GM21737 (cell line): Measurements from ENCODE around the gene SERPING1.
A peak's percentile ranks its signal among the peaks of the same experiment; 100 is the strongest.
"Not testable (repeated sequence)": the region's sequence is repeated elsewhere in the genome, so short reads cannot be mapped to it uniquely, and the experiment has no call there.

Experiments used
- ATAC-seq: cut with Tn5 transposase; IDR thresholded peaks from one replicate; pipeline ENCODE4 v1.9.1; 2021; ENCODE audit warnings: mild to moderate bottlenecking, moderate library complexity; ENCODE audit not compliant: unreplicated experiment

SERPING1 gene

DNA sequence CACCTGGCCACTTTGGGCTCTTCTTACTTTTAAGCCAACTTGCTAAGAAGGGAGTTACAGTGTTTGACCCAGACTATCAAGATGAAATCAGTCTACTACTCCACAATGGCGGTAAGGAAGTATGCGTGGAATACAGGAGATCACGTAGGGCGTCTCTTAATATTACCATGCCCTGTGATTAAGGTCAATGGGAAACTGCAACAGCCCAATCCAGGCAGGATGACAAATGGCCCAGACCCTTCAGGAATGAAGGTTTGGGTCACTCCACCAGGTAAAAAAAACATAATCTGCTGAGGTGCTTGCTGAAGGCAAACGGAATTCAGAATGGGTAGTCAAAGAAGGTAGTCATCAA lies 53.2 kb downstream of the SERPING1 start:
- ATAC-seq, result no peak

DNA sequence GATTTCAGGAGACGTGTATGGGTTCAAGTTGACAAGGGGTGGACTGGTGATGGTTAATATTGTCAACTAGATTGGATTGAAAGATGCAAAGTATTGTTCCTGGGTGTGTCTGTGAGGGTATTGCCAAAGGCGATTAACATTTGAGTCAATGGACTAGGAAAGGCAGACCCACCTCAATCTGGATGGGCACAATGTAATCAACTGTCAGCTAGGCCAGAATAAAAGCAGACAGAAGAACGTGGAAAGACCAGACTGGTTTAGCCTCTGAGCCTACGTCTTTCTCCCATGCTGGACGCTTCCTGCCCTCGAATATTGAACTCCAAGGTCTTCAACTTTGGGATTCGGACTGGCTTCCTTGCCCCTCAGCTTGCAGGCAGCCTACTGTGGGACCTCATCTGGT lies 53.9 kb downstream of the SERPING1 start:
- no peak for ATAC-seq

DNA sequence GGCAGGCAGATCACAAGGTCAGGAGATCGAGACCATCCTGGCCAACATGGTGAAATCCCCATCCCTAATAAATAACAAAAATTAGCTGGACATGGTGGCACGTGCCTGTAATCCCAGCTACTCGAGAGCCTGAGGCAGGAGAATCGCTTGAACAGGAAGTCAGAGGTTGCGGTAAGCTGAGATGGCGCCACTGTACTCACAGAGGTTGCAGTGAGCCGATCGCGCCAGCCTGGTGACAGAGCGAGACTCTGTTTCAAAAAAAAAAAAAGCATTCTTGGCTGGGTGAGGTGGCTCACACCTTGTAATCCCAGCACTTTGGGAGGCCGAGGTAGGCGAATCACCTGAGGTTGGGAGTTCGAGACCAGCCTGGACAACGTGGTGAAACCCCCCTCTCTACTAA lies 54.7 kb downstream of the SERPING1 start:
- ATAC-seq, result not testable (repeated sequence)

DNA sequence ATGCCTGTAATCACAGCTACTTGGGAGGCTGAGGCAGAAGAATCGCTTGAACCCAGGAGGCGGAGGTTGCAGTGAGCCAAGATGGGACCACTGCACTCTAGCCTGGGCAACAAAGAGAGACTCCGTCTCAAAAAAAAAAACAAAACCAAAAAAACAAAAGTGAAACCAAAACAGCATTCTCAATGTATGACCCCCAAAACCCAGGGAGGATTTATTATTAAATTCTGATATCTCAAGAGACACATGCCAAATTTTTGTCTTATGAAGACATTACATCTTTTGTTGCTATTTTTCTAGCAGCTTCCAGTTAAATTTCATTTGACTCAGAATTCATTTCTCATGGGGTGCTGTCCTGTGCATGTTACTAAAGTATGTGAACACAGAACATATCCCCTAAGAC lies 55.2 kb downstream of the SERPING1 start:
- no peak for ATAC-seq

DNA sequence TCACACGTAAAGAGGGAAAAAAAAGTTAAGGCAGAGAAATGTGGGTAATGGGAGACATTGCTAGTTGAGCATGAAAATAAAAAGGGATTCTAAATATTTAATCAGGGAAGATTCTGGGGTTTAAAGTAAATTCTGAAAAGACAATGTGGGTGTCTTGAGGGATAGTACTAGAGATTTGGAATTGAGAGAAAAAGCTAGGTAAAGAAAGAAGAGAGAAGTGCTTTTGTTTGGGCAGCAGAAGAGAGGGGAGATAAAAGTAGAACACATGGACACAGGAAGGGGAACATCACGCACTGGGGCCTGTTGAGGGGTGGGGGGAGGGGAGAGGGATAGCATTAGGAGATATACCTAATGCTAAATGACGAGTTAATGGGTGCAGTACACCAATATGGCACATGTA lies 55.7 kb downstream of the SERPING1 start:
- ATAC-seq, result no peak

DNA sequence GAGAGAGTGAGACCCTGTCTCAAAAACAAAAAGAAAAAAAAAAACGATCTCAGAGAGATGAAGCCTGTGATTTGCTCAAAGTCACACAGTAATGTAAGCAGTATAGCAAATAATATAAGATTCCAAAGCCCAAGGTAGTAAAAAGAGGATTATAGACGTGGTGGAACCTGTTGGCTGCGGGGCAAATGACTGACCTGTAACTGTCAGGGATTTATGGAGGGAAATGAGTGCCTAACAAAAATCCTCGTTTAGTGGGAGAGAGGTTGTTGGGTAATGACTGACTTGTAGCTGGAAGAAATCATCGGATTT lies 59.4 kb downstream of the SERPING1 start:
- no peak for ATAC-seq

DNA sequence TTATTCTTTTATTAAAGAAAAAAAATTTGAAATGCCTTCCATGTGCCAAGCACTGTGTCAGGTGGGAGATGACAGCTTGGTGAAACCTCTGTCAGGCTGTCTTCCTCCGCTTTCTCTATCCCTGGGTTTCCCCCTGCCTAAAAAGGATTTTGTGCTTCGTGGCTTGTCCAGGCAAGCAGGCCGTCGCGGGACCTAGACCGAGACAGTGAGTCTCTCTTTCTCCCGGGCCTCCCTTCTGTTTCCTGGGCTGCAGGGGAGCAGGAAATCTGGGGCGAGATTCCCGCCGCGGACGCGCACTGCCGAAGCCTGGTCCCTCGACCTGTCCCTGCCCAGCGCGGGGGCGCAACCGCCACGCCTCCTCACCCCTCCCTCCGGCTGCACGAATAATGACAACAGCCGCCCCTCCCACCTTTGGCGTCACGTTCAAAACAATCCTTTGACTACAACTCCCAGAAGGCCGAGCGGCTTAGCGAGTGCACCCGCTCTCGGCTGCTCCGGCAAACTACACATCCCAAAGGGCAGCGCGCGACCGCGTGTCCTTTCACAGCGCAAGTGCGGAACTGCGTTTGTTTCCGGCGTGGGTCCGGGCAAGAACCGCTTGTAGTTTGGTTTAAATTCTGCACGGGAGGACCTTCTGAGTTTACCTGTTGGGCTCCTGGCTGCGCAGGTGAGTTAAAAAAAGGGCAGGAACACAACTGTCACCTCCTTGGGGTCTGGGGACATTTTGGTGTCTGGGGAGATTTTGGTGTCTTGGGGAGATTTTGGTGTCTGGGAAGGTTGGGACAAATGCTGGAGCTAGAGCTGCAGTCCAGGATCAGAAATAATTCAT lies 59.9 kb downstream of the SERPING1 start, which contains the start of gene CLP1:
Gene CLP1 (plus strand): TSS at position 569 of the 829 bp plus-strand sequence. CDS start 1,715 bp downstream, outside the sequence.
- ATAC-seq, result peak; percentile 93

DNA sequence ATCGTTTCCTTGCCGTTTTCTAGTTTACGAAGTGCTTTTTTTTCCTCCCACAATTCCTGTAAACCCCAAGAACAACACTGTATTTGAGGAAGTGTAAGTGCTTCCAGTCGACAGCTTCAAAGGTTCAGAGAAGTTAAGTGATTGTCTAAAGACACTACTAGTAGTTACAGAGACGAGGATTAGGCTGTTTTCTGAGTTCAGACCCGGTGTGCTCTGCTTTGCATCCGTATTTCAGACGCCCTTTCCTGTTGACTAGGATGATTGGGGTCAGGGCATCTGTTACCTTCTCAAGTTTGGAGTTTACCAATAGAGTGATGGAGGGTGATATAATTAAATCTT lies 60.5 kb downstream of the SERPING1 start:
- no peak for ATAC-seq

DNA sequence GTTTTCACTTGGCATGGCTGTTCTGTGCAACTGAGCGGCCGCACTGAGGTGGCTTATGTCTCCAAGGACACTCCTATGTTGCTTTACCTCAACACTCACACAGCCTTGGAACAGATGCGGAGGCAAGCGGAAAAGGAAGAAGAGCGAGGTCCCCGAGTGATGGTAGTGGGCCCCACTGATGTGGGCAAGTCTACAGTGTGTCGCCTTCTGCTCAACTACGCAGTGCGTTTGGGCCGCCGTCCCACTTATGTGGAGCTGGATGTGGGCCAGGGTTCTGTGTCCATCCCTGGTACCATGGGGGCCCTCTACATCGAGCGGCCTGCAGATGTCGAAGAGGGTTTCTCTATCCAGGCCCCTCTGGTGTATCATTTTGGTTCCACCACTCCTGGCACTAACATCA lies 62.2 kb downstream of the SERPING1 start:
- no peak for ATAC-seq

DNA sequence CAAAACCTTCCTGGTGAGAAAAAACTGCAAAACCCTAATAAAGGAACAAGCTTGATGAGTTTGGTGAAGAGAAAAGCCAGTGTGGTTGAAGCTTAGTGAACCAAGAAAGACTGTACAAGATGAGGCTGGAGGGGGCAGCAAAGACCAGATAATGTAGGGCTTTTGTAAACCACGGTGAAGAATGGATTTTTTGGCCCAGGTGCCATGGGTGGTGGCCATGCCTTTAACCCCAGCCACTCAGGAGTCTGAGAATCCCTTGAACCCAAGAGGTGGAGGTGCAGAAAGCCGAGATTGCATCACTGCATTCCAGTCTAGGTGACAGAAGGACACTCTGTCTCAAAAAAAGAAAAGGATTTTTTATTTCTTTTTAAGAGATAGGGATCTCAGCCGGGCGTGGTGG lies 65.4 kb downstream of the SERPING1 start:
- ATAC-seq, result no peak

DNA sequence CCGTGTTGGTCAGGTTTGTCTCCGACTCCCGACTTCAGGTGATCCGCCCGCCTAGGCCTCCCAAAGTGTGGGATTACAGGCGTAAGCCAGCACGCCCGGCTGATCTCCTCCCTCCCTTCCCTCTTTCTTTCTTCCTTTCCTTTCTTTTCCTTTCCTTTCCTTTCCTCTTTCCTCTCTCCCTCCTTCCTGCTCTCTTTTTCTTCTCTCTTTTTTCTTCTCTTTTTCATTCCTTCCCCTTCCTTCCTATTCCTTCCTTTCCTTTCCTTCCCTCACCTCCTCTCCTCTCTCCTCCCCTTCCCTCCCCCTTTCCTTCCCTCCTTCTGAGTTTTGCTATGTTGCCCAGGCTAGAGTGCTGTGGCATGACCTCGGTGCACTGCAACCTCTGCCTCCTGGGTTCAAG lies 66.5 kb downstream of the SERPING1 start:
- no peak for ATAC-seq
